ENCODE data around the gene IL10RA.

- TF ChIP-seq SUZ12 (IDR thresholded peaks at IDR 0.05; ENCODE audit: extremely low read depth, insufficient read depth, insufficient read length): no peak
- no peak for TF ChIP-seq ZNF274 (IDR thresholded peaks at IDR 0.05; ENCODE audit: low read depth, low read length)
Measured at GRCh38 chr11:118049771-118050170, 63.6 kb downstream of the IL10RA start.
